KMS-11 (cell line): Measurements from ENCODE around the gene FOXF1.

Experiments
- H2AFZ ChIP-seq: fragments of 200-600 bp; sonication (generic); 2 replicates; pipeline ENCODE4 v1.6.1; 2016; ENCODE audit warnings: antibody characterized with exemption, mixed run types, low read depth
- H3K27ac ChIP-seq: fragments of 200-600 bp; sonication (generic); 2 replicates; pipeline ENCODE4 v1.6.1; 2016; ENCODE audit warnings: mild to moderate bottlenecking, mixed run types
- H3K27me3 ChIP-seq: fragments of 200-600 bp; sonication (generic); 2 replicates; pipeline ENCODE4 v1.6.1; 2017; ENCODE audit warnings: mild to moderate bottlenecking, low read depth, mixed run types, moderate library complexity; ENCODE audit not compliant: insufficient read depth
- H3K36me3 ChIP-seq: fragments of 200-600 bp; sonication (generic); 2 replicates; pipeline ENCODE4 v1.6.1; 2017; ENCODE audit warnings: mild to moderate bottlenecking, mixed run types; ENCODE audit not compliant: insufficient read depth
- H3K4me1 ChIP-seq: fragments of 200-600 bp; sonication (generic); 2 replicates; pipeline ENCODE4 v1.6.1; 2016; ENCODE audit warnings: mild to moderate bottlenecking, low read depth, mixed run types; ENCODE audit not compliant: poor library complexity, severe bottlenecking
- H3K4me2 ChIP-seq: fragments of 200-600 bp; sonication (generic); 2 replicates; pipeline ENCODE4 v1.7.0; 2016; ENCODE audit warnings: mild to moderate bottlenecking, mixed run types
- H3K4me3 ChIP-seq: fragments of 200-600 bp; sonication (generic); IDR thresholded peaks from 2 replicates; pipeline ENCODE4 v1.6.1; 2017; ENCODE audit warnings: low read depth, low read length, mixed read lengths; ENCODE audit not compliant: insufficient read depth
- H3K79me2 ChIP-seq: fragments of 200-600 bp; sonication (generic); 2 replicates; pipeline ENCODE4 v1.6.1; 2016; ENCODE audit warnings: low read depth, mixed run types; ENCODE audit not compliant: insufficient read depth
- H3K9ac ChIP-seq: fragments of 200-600 bp; sonication (generic); 2 replicates; pipeline ENCODE4 v1.6.1; 2016; ENCODE audit warnings: mild to moderate bottlenecking, mixed run types
- H4K20me1 ChIP-seq: fragments of 200-600 bp; sonication (generic); 2 replicates; pipeline ENCODE4 v1.6.1; 2016; ENCODE audit warnings: mild to moderate bottlenecking, mixed run types; ENCODE audit not compliant: insufficient read depth
- CTCF ChIP-seq: fragments of 200-600 bp; sonication (generic); conservative IDR thresholded peaks from 2 replicates; pipeline ENCODE4 v1.6.1; 2017; ENCODE audit warnings: low read depth, mild to moderate bottlenecking, antibody characterized with exemption, low read length, moderate library complexity, mixed read lengths

FOXF1 gene

DNA sequence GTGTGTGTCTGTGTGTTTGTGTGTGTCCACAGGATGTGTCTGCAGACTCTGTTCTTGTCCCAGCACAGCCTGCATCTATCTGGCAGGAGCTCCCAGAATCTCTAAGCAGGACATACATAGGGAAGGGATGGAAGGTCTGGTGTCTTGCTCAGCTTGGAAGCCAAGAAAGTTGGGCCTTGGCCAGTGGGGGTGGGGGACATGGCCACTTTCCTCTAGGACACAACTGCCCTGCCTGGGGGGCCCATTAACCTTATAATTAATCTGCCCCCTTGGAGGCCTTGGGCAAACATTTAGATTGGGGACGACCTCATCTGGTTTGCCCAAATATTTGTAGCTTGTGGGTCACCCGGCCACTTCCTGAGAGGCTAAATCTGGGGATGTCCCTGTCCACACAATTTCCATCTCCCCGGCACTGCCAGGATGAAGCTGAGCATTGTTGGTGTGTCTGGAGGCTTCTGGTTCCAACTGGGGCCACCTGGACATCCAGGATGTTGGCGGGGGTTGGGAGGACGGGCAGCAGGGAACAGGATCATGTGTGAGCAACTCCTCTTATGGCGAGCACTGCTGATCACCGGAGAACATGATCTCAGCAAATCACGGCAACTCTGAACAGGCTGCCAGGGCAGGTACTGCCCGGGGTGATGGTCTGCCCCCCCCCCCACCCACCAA lies 17.2 kb upstream of the FOXF1 start:
- no peaks in the 10 kb centered on the region for H3K36me3 ChIP-seq
- H4K20me1 ChIP-seq, result no peaks in the 10 kb centered on the region
- peaks cover 54% of the 10 kb centered on the region for H3K27me3 ChIP-seq

DNA sequence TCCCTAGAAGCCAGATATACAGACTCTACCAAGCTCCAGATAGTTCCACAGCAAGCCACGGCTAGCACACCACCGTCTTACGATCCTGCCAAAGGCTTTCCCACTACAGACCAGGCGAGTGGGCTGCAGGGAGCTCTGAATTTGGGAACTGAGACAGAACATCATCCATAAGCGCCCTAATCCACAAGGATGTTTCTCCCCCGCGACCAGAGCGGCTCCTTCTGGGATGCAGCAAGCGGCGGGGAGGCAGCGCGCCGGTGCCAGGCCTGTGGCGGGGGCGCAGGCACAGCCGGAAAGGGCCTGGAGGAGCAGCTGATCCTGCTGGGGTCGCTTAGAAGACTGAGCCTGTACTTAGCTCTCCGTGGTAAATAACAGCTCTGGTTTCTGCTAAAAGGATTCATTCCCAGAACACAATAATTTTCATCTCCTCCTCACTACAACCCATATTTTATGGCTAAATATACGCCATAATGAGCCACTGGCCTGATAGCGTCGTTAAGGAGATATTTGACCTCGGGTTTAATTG lies 16.2 kb upstream of the FOXF1 start:
- peaks cover 60% of the 10 kb centered on the region for H3K27me3 ChIP-seq
- no peaks in the 10 kb centered on the region for H3K4me1 ChIP-seq
- no peak for TF ChIP-seq CTCF
- H3K27ac ChIP-seq, result no peak overlapping the region
- H3K36me3 ChIP-seq, result no peaks in the 10 kb centered on the region
- H2AFZ ChIP-seq, result no peak overlapping the region
- no peaks in the 10 kb centered on the region for H3K79me2 ChIP-seq
- no peak overlapping the region for H3K9ac ChIP-seq
- no peak overlapping the region for H3K4me2 ChIP-seq
- H3K4me3 ChIP-seq, result no peak overlapping the region
- H4K20me1 ChIP-seq, result no peaks in the 10 kb centered on the region

More for the DNA sequence above, 17.2 kb upstream of the FOXF1 start:
- Histone ChIP-seq H3K79me2 (no peaks in the 10 kb centered on the region), H2AFZ (no peak overlapping the region), H3K4me2 (no peak overlapping the region), H3K9ac (no peak overlapping the region), H3K27ac (no peak overlapping the region), H3K4me3 (no peak overlapping the region), H3K4me1 (no peaks in the 10 kb centered on the region)
- no peak for TF ChIP-seq CTCF

DNA sequence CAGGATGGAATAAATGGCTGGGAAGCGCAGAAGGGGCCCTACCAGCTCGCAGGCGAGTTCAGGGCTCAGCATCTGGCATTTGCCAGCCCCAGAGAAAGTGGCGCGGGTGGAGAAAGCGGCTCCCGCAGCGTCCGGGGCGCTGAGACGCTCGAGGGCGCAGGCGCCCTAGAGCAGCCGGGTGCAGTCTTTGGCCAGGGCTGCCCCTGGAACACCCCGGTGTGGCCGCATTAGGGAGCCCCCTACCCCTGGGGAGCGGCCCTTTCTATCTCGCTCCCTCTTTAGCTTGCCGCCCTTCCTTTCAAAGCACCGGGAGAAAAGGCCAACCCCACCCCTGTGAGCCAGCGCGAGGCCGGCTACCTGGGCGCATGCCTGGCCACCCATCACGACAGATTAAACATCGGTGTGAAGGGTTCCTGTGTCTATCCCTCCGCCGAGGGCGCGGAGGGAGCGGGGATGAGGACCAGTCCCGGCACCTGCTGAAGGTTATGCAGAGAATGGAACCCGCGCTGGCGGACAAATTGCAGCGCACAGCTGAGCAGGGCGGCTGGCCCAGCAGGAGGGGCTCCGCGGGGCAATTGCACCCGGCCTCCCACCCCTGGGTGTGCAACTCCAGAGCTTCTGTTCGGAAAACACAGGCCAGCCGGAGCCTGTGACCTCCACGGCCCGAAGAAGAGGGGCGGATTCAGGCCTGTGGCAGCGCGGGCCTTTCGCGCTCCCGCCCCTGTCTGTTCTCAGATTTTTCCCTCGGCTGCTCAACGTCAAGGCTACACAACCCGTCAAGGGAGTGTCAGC lies 15.6 kb upstream of the FOXF1 start:
- Histone ChIP-seq H3K27ac (no peak overlapping the region), H3K79me2 (no peaks in the 10 kb centered on the region), H3K36me3 (no peaks in the 10 kb centered on the region), H4K20me1 (no peaks in the 10 kb centered on the region), H3K4me1 (no peaks in the 10 kb centered on the region), H3K4me2 (no peak overlapping the region), H3K27me3 (peaks cover 64% of the 10 kb centered on the region), H3K9ac (no peak overlapping the region), H3K4me3 (no peak overlapping the region), H2AFZ (no peak overlapping the region)
- no peak for TF ChIP-seq CTCF

GRCh38 chr16:86495357-86495701 lies 15.0 kb upstream of the FOXF1 start:
- H3K27ac ChIP-seq, result no peak overlapping the region
- no peaks in the 10 kb centered on the region for H4K20me1 ChIP-seq
- no peak overlapping the region for H3K9ac ChIP-seq
- H3K79me2 ChIP-seq, result no peaks in the 10 kb centered on the region
- no peaks in the 10 kb centered on the region for H3K4me1 ChIP-seq
- no peak overlapping the region for H3K4me3 ChIP-seq
- TF ChIP-seq CTCF, result no peak
- H3K36me3 ChIP-seq, result no peaks in the 10 kb centered on the region
- H2AFZ ChIP-seq, result no peak overlapping the region
- H3K27me3 ChIP-seq, result peaks cover 60% of the 10 kb centered on the region
- H3K4me2 ChIP-seq, result no peak overlapping the region
